Transverse colon (tissue), 3 donors: ENCODE measurements around the gene LGI4.

Experiments used
- EP300 ChIP-seq: sonication (generic); formaldehyde crosslinking; IDR thresholded peaks from one replicate; pipeline ENCODE4 v1.6.1; 2017; ENCODE audit warnings: antibody characterized with exemption, low read depth
- POLR2A ChIP-seq: fragments of 450-650 bp; IDR thresholded peaks from one replicate; pipeline ENCODE4 v1.6.1; 2016; ENCODE audit warnings: antibody characterized with exemption, mild to moderate bottlenecking, moderate library complexity
- TF ChIP-seq, protein P1 (sequence below), 5 experiments: fragments of 200-600 bp in 3 of 5; fragments of 450-650 bp in 2 of 5; sonication (generic) in 3 of 5; IDR thresholded peaks; 1 replicate in 2 of 5; 2 replicates in 3 of 5; pipeline ENCODE4 v1.5.1; 2016 to 2017; ENCODE audit warnings: antibody characterized with exemption in 5 of 5, inconsistent platforms in 3 of 5, mild to moderate bottlenecking in 2 of 5, moderate library complexity in 1 of 5

DNA sequence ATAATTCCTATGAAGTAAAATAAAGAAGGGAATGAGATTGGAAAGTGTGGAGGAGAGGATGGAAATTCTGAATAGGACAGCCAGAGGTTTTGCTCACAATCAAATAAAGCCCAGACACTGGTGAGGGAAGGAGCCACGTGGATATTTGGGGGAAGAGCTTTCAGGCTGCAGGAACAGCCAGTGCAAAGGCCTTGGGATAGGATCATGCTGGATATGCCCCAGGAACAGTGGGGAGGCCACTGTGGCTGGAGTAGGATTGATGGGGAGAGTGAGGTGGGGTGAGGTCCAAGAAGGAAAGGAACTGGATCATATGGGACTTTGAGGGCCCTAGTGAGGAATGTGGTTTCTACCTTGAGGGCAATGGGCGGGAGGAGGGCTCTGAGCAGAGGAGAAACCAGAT is 15.6 kb upstream of the LGI4 start:
- TF ChIP-seq, protein P1, sequence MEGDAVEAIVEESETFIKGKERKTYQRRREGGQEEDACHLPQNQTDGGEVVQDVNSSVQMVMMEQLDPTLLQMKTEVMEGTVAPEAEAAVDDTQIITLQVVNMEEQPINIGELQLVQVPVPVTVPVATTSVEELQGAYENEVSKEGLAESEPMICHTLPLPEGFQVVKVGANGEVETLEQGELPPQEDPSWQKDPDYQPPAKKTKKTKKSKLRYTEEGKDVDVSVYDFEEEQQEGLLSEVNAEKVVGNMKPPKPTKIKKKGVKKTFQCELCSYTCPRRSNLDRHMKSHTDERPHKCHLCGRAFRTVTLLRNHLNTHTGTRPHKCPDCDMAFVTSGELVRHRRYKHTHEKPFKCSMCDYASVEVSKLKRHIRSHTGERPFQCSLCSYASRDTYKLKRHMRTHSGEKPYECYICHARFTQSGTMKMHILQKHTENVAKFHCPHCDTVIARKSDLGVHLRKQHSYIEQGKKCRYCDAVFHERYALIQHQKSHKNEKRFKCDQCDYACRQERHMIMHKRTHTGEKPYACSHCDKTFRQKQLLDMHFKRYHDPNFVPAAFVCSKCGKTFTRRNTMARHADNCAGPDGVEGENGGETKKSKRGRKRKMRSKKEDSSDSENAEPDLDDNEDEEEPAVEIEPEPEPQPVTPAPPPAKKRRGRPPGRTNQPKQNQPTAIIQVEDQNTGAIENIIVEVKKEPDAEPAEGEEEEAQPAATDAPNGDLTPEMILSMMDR (IDR thresholded peaks at IDR 0.05), result no peak
- TF ChIP-seq EP300, result no peak
- no peak for TF ChIP-seq POLR2A
